Nephron progenitor cell (in vitro differentiated cells): ENCODE data around the gene FAM90A1.
A peak's percentile ranks its signal among the peaks of the same experiment; 100 is the strongest.
"Not testable (repeated sequence)": the region's sequence is repeated elsewhere in the genome, so short reads cannot be mapped to it uniquely, and the experiment has no call there.

ENCODE experiments used
- DNase-seq: peaks from one replicate; pipeline ENCODE4 v3.0.0; 2021
- H3K27ac Mint-ChIP-seq: 2 replicates; pipeline ENCODE4 v1.8.0; 2021; ENCODE audit warnings: mild to moderate bottlenecking, moderate library complexity, mixed read lengths
- H3K27me3 Mint-ChIP-seq: 2 replicates; pipeline ENCODE4 v1.8.0; 2021; ENCODE audit warnings: mild to moderate bottlenecking, low read depth, mixed read lengths; ENCODE audit not compliant: poor library complexity
- H3K36me3 Mint-ChIP-seq: 2 replicates; pipeline ENCODE4 v1.8.0; 2021; ENCODE audit warnings: low read depth, mixed read lengths
- H3K4me1 Mint-ChIP-seq: 2 replicates; pipeline ENCODE4 v1.8.0; 2021; ENCODE audit warnings: mixed read lengths
- H3K4me3 Mint-ChIP-seq: 2 replicates; pipeline ENCODE4 v1.8.0; 2021; ENCODE audit warnings: mild to moderate bottlenecking, moderate library complexity, mixed read lengths
- H3K9me3 Mint-ChIP-seq: 2 replicates; pipeline ENCODE4 v1.8.0; 2021; ENCODE audit warnings: mild to moderate bottlenecking, moderate library complexity, mixed read lengths
- TF ChIP-seq, protein P1 (sequence below): fragments of 200-600 bp; sonication (generic); IDR thresholded peaks from 2 replicates; pipeline ENCODE4 v1.5.0; 2021; ENCODE audit warnings: antibody characterized with exemption

The FAM90A1 gene

DNA sequence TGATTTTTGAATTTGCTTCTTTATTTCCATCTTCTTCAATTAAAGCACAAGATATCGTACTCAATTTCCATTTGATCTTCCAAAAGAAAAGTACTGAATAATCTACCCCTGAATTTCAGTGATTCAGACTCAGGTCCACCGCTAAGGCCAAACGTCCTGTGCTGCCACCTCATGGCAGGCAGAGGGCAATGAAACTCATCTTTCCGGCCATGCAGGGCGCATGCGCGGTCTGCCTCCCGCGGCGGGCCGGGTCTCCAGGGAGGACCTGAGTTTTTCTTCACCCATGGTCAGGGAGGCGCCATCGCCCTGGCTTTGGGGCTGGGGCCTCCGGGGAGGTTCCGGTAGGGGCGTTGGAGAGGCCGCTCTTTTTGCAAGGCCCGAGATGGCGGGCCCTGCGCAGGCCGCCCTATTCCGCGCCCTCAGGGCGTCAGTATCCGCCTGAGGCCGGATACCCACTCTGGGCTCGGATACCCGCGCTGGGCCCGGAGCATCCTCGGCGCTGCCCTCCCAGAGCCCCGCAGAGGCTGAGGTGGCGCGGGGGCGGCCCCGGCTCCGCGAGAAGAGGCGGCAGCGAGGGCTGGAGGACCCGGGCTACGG is 47.3 kb downstream of the FAM90A1 start:
- peak; percentile 75 for DNase-seq
- Mint-ChIP-seq H3K36me3 (peaks cover 11% of the 10 kb centered on the region), H3K9me3 (peaks cover 20% of the 10 kb centered on the region), H3K4me3 (peak overlapping the region; percentile 76), H3K4me1 (peaks cover 19% of the 10 kb centered on the region)
- H3K27me3 Mint-ChIP-seq, H3K27ac Mint-ChIP-seq: not testable (repeated sequence)
- TF ChIP-seq, protein P1, sequence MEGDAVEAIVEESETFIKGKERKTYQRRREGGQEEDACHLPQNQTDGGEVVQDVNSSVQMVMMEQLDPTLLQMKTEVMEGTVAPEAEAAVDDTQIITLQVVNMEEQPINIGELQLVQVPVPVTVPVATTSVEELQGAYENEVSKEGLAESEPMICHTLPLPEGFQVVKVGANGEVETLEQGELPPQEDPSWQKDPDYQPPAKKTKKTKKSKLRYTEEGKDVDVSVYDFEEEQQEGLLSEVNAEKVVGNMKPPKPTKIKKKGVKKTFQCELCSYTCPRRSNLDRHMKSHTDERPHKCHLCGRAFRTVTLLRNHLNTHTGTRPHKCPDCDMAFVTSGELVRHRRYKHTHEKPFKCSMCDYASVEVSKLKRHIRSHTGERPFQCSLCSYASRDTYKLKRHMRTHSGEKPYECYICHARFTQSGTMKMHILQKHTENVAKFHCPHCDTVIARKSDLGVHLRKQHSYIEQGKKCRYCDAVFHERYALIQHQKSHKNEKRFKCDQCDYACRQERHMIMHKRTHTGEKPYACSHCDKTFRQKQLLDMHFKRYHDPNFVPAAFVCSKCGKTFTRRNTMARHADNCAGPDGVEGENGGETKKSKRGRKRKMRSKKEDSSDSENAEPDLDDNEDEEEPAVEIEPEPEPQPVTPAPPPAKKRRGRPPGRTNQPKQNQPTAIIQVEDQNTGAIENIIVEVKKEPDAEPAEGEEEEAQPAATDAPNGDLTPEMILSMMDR, result peak; percentile 66

DNA sequence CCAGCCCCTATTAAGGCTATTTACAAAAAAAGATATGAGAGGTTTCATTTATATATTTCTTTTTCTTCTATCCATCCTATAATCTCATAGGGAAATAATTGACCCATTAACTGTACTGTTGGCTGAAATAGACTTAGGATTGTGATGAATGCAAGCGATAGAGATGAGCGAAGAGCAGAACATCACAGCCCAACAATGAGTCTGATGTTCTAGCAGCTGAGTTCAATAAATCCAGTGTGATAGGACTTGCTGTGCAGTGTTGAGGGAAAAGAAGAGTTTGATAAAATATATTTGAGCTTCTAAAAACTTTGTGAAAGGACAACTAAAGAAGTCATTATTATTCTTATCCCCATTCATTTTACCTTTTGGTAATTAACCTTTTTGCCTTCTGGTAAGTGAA is 54.5 kb downstream of the FAM90A1 start:
- H3K36me3 Mint-ChIP-seq, H3K4me1 Mint-ChIP-seq, H3K4me3 Mint-ChIP-seq, H3K27me3 Mint-ChIP-seq, H3K9me3 Mint-ChIP-seq, H3K27ac Mint-ChIP-seq, DNase-seq: not testable (repeated sequence)
